ENCODE measurements around the gene CSNK1G1.

The CSNK1G1 gene

DNA sequence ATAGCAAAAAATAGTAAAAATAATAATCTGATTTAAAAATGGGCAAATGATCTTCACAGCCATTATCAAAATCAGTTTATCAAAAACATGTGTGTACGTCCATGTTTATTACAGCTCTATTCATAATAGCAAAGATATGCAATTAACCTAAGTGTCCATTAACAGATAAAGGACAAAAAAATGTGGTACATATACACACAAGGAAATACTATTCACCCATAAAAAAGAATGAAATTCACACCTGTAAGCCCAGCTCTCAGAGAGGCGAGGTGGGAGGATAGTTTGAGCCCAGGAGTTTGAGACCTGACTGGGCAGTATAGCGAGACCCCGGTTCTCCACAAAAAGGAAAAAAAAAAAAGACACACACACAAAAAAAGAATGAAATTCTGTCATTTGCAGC lies 110.6 kb downstream of the CSNK1G1 start:
- Histone ChIP-seq H4K20me1 (ENCODE audit: insufficient read depth, low read length) (no peaks in the 10 kb centered on the region), H3K4me3 (ENCODE audit: low read length) (no peak overlapping the region), H3K9me2 (replicated peaks; ENCODE audit: insufficient read depth, low read length) (no peaks in the 10 kb centered on the region), H3K36me3 (replicated peaks; ENCODE audit: insufficient read depth, low read length) (no peaks in the 10 kb centered on the region), H3K9me3 (replicated peaks; ENCODE audit: insufficient read depth, low read length) (no peaks in the 10 kb centered on the region), H3K4me1 (ENCODE audit: low read length) (peaks cover 14% of the 10 kb centered on the region), H2AFZ (ENCODE audit: low read length) (no peak overlapping the region), H3K9ac (ENCODE audit: low read length) (no peak overlapping the region), H3K4me2 (ENCODE audit: low read depth, low read length) (no peak overlapping the region), H3K79me2 (ENCODE audit: low read length) (0 out of 2 replicates have a peak, but pooled peaks cover 3% of the 10 kb centered on the region), H3F3A (ENCODE audit: insufficient read depth, low read length) (peaks cover 5% of the 10 kb centered on the region; the same call in 1 of the 2 replicates), H3K27me3 (replicated peaks; ENCODE audit: insufficient read depth, low read length) (no peaks in the 10 kb centered on the region), H3K27ac (ENCODE audit: low read length) (no peak overlapping the region)
- TF ChIP-seq, protein P1, sequence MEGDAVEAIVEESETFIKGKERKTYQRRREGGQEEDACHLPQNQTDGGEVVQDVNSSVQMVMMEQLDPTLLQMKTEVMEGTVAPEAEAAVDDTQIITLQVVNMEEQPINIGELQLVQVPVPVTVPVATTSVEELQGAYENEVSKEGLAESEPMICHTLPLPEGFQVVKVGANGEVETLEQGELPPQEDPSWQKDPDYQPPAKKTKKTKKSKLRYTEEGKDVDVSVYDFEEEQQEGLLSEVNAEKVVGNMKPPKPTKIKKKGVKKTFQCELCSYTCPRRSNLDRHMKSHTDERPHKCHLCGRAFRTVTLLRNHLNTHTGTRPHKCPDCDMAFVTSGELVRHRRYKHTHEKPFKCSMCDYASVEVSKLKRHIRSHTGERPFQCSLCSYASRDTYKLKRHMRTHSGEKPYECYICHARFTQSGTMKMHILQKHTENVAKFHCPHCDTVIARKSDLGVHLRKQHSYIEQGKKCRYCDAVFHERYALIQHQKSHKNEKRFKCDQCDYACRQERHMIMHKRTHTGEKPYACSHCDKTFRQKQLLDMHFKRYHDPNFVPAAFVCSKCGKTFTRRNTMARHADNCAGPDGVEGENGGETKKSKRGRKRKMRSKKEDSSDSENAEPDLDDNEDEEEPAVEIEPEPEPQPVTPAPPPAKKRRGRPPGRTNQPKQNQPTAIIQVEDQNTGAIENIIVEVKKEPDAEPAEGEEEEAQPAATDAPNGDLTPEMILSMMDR (IDR thresholded peaks at IDR 0.05; ENCODE audit: low read length), result no peak
- TF ChIP-seq EZH2phosphoT487 (IDR thresholded peaks at IDR 0.05; ENCODE audit: low read length) (no peak), EZH2 (optimal IDR thresholded peaks at IDR 0.05; ENCODE audit: low read depth, low read length) (no peak)
- no peak for DNase-seq

DNA sequence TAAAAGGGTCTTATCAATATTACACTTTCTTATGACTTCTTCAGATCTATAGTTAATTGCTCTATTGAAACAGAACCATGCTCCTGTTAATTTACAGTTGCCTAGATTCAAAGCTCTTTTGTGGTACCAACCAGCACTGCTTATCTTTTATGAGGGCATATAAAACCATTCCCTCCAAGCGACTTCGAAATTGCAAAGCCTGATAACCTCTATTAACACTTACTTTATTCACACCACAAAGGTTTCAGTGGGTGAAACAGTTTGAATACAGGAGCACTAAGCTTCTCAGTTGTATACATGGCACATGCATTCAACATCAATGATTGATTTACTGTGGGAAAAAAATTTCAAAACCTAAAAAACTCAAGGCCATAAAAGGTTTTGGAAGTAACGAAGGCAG lies 118.3 kb downstream of the CSNK1G1 start:
- Histone ChIP-seq H3K9ac (ENCODE audit: low read length) (no peak overlapping the region), H3K4me2 (ENCODE audit: low read depth, low read length) (no peak overlapping the region), H3K9me2 (replicated peaks; ENCODE audit: insufficient read depth, low read length) (no peaks in the 10 kb centered on the region), H4K20me1 (ENCODE audit: insufficient read depth, low read length) (no peaks in the 10 kb centered on the region), H3K9me3 (replicated peaks; ENCODE audit: insufficient read depth, low read length) (no peaks in the 10 kb centered on the region), H3F3A (ENCODE audit: insufficient read depth, low read length) (no peaks in the 10 kb centered on the region), H3K4me3 (ENCODE audit: low read length) (no peak overlapping the region), H3K36me3 (replicated peaks; ENCODE audit: insufficient read depth, low read length) (no peaks in the 10 kb centered on the region), H3K27ac (ENCODE audit: low read length) (no peak overlapping the region), H3K79me2 (ENCODE audit: low read length) (no peaks in the 10 kb centered on the region), H2AFZ (ENCODE audit: low read length) (no peak overlapping the region), H3K4me1 (ENCODE audit: low read length) (no peaks in the 10 kb centered on the region), H3K27me3 (replicated peaks; ENCODE audit: insufficient read depth, low read length) (no peaks in the 10 kb centered on the region)
- TF ChIP-seq EZH2 (optimal IDR thresholded peaks at IDR 0.05; ENCODE audit: low read depth, low read length) (no peak), EZH2phosphoT487 (IDR thresholded peaks at IDR 0.05; ENCODE audit: low read length) (no peak)
- TF ChIP-seq, protein P1 (IDR thresholded peaks at IDR 0.05; ENCODE audit: low read length), result no peak
- no peak for DNase-seq

DNA sequence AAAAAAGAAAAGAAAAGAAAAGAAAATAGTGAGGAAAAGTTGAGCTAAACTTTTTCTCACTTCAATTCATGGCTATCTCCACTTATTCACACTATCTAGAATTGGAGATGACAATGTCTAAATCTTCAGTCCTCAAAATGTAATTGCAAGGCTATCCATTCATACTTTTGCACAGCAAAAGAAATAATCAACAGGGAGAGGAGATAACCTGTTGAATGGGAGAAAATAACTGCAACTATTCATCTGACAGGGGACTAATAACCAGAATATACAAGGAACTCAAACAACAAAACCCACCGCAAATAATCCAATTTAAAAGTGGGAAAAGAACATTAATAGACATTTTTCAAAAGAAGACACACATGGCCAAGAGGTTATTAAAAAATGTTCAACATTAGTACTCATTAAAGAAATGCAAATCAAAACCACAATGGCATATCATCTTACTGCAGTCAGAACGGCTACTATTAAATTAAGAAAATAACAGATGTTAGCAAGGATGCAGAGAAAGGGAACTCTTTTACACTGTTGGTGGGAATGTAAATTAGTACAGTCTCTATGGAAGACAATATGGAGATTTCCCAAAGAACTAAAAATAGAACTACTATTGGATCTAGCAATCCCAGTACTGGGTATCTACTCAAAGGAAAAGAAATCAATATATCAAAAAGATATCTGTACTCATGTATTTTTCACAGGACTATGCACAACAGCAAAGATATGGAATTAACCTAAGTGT lies 119.6 kb downstream of the CSNK1G1 start:
- no peaks in the 10 kb centered on the region for H3F3A ChIP-seq (ENCODE audit: insufficient read depth, low read length)
- H3K4me3 ChIP-seq (ENCODE audit: low read length), result no peak overlapping the region
- H3K36me3 ChIP-seq (replicated peaks; ENCODE audit: insufficient read depth, low read length), result no peaks in the 10 kb centered on the region
- TF ChIP-seq EZH2 (optimal IDR thresholded peaks at IDR 0.05; ENCODE audit: low read depth, low read length) (no peak), EZH2phosphoT487 (IDR thresholded peaks at IDR 0.05; ENCODE audit: low read length) (no peak)
- TF ChIP-seq, protein P1 (IDR thresholded peaks at IDR 0.05; ENCODE audit: low read length), result no peak
- H4K20me1 ChIP-seq (ENCODE audit: insufficient read depth, low read length), result no peaks in the 10 kb centered on the region
- H3K79me2 ChIP-seq (ENCODE audit: low read length), result no peaks in the 10 kb centered on the region
- no peak overlapping the region for H2AFZ ChIP-seq (ENCODE audit: low read length)
- no peaks in the 10 kb centered on the region for H3K4me1 ChIP-seq (ENCODE audit: low read length)
- no peak for DNase-seq
- H3K9me3 ChIP-seq (replicated peaks; ENCODE audit: insufficient read depth, low read length), result no peaks in the 10 kb centered on the region
- H3K27me3 ChIP-seq (replicated peaks; ENCODE audit: insufficient read depth, low read length), result no peaks in the 10 kb centered on the region
- H3K27ac ChIP-seq (ENCODE audit: low read length), result no peak overlapping the region
- H3K4me2 ChIP-seq (ENCODE audit: low read depth, low read length), result no peak overlapping the region
- no peaks in the 10 kb centered on the region for H3K9me2 ChIP-seq (replicated peaks; ENCODE audit: insufficient read depth, low read length)
- no peak overlapping the region for H3K9ac ChIP-seq (ENCODE audit: low read length)
